IPS-18c (cell line): Measurements from ENCODE around the gene UHRF1.
A peak's percentile ranks its signal among the peaks of the same experiment; 100 is the strongest.
"Not testable (repeated sequence)": the region's sequence is repeated elsewhere in the genome, so short reads cannot be mapped to it uniquely, and the experiment has no call there.

Experiments used
- H3K4me3 ChIP-seq: 2 replicates; pipeline ENCODE4 v1.7.0; 2013; ENCODE audit warnings: low read depth, mild to moderate bottlenecking, low read length, moderate library complexity; ENCODE audit not compliant: insufficient read depth
- H3K9me3 ChIP-seq: one replicate; pipeline ENCODE4 v1.6.1; 2013; ENCODE audit warnings: mild to moderate bottlenecking, low read length, moderate library complexity; ENCODE audit not compliant: control insufficient read depth, insufficient read depth

UHRF1 gene

DNA sequence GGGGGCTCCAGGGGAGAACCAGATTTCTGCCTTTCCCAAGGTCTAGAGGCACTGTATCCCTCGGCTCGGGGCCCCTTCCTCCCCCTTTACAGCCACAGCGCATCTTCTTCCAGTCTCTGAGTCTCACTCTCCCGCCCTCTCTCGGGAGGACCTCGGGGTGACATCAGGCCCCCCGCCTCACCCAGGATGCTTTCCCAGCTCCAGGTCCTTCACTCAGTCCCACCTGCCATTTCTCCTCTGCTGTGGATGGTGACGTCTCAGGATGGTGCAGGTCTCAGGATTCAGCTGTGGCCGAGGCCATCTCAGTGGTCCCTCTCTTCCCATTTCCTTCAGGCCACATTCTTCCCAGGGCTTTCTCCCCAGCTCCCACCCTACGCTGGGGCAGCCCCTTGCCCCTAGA is 46.0 kb downstream of the UHRF1 start:
- Histone ChIP-seq H3K9me3 (no peaks in the 10 kb centered on the region), H3K4me3 (no peak overlapping the region)

- no peak overlapping the region for H3K4me3 ChIP-seq
- no peaks in the 10 kb centered on the region for H3K9me3 ChIP-seq
Observed at GRCh38 chr19:4957981-4958380, 48.7 kb downstream of the UHRF1 start.

DNA sequence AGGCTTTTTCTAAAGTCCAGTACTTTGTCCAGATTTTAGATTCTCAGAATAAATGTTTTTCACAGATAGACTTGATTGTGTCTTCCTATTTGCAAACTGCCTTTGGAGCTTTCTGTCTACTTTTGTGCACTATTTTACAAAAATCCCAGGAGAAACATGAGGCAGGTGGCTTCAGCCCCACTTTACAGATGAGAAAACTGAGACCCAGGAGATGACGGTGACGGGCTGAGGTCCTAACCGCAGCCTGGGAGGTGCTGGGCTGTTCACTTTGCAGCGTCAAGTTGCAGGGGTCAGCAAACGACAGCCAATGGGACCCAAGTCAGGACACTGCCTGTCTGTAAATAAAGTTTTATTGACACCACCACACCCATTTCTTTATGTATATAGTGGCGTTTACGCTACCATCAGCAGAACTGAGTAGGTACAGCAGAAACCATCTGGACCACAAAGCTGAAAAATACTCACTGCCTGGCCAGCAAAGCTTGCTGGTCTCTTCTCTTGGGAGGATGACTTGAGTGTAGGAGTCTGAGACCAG is 52.9 kb downstream of the UHRF1 start:
- Histone ChIP-seq H3K4me3 (no peak overlapping the region), H3K9me3 (no peaks in the 10 kb centered on the region)

- H3K9me3 ChIP-seq, result no peaks in the 10 kb centered on the region
- no peak overlapping the region for H3K4me3 ChIP-seq
Observed at GRCh38 chr19:4965061-4965460, 55.8 kb downstream of the UHRF1 start.

GRCh38 chr19:4966591-4966990 is 57.3 kb downstream of the UHRF1 start:
- Histone ChIP-seq H3K9me3 (no peaks in the 10 kb centered on the region), H3K4me3 (no peak overlapping the region)

DNA sequence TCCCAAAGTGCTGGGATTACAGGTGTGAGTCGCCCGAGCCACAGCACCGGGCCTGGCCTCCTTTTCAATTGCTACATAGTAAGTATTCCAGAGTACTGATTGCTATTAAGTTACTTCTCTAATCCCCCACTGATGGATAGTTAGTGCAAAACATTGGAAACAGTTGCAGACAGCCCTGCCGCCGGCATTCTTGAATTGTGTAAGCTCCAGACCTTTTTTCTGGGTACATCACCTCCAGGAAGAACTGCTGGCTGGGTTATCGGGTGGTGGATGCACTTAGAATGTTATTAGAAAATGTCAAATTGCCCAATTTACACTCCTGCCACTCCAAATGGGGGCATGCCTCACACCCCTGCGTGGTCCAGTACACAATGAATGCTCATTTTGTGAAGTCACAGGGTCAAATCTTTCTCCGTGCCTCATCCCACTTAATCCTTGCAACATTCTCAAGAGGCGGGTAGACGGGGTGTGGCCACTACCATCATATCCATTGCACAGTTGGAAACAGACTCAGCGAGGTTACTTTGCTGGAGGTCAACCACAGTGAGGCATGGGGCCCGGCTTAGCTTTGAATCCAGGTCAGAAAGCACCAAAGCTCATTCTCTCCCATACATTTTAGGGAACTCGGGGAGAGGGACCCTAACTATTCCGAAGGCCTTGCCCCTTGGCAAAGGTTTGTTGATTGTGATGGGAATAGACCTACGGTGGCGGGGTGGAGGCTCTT is 58.6 kb downstream of the UHRF1 start:
- Histone ChIP-seq H3K9me3 (no peaks in the 10 kb centered on the region), H3K4me3 (peak overlapping the region; percentile 5; the same call in 1 of the 2 replicates)

- no peaks in the 10 kb centered on the region for H3K9me3 ChIP-seq
- H3K4me3 ChIP-seq, result peak within 1 kb of the TSS; percentile 64
Observed at GRCh38 chr19:4968462-4969291, 59.4 kb downstream of the UHRF1 start, which contains the start of gene KDM4B. Gene KDM4B (plus strand): TSS chr19:4969113. CDS start chr19:5032891, 63,778 bp downstream.

GRCh38 chr19:4969292-4969771 is 60.0 kb downstream of the UHRF1 start:
- peak overlapping the region; percentile 64 for H3K4me3 ChIP-seq
- H3K9me3 ChIP-seq, result no peaks in the 10 kb centered on the region

- Histone ChIP-seq H3K9me3 (no peaks in the 10 kb centered on the region), H3K4me3 (peak overlapping the region; percentile 64)
Observed at GRCh38 chr19:4969772-4970531, 60.7 kb downstream of the UHRF1 start.

GRCh38 chr19:4970558-4971423 is 61.5 kb downstream of the UHRF1 start:
- Histone ChIP-seq H3K9me3 (no peaks in the 10 kb centered on the region), H3K4me3 (peak overlapping the region; percentile 64)

- H3K4me3 ChIP-seq, result peak overlapping the region; percentile 64
- no peaks in the 10 kb centered on the region for H3K9me3 ChIP-seq
Observed at GRCh38 chr19:4971424-4971793, 62.1 kb downstream of the UHRF1 start.

DNA sequence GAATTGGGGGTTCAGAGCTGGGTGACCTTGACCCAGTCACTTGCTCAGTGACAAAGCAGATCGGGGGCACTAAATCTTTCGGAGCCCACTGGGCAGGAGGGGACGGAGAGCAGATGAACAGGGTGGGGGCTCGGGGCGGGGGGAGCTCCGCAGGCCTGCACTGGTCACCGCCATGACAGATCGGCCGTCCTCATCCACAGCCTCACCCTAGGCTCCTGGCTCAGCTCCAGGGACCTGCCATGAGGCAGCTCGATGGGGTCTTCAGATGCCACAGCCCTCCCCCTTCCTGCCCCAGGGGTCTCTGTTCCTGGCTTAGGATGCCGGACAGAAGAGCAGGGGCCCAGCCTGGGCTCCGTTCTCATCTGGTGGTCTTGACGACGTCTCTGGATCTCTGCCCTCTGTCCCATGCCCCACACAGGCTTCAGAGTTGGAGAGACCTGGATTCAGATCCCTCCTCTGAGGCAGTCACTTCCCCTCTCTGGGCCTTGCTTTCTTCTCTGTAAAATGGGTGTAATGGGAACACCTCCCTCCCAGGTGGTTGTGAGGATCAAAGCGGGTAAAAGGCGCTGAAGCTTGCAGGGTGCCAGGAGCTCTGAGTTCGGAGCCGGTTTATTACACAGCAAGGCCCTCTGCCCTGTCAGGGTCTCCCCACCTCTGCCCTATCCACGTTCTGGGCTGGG is 62.7 kb downstream of the UHRF1 start:
- Histone ChIP-seq H3K9me3 (no peaks in the 10 kb centered on the region), H3K4me3 (peak overlapping the region; percentile 64; the same call in 1 of the 2 replicates)

GRCh38 chr19:4972509-4973230 is 63.4 kb downstream of the UHRF1 start:
- H3K9me3 ChIP-seq, result no peaks in the 10 kb centered on the region
- no peak overlapping the region for H3K4me3 ChIP-seq

DNA sequence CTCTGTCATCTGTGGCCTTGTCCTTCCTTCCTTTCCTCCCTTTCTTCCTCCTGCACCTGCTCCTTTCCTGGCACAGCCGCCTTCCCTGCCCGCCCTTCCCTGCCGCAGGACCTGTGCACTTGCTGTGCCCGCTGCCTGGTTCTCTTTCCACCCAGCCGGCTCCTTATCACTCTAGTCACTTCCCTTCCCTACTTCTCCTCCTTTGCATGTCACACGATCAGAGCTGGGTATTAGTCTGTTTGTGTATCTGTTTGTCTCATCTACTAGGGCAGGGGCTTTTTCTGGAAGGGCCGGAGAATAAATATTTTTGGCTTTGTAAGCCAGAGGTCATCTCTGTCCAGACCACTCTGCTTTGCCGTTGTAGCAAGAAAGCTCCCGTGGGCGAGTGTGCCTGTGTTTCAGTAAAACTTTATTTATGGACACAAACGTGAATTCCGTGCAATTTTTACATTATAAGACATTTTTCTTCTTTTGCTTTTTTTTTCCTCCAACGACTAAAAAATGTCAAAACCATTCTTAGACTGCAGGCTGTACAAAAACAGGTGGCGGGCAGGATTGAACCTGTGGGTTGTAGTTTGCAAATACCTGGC is 65.7 kb downstream of the UHRF1 start:
- Histone ChIP-seq H3K4me3 (no peak overlapping the region), H3K9me3 (no peaks in the 10 kb centered on the region)

DNA sequence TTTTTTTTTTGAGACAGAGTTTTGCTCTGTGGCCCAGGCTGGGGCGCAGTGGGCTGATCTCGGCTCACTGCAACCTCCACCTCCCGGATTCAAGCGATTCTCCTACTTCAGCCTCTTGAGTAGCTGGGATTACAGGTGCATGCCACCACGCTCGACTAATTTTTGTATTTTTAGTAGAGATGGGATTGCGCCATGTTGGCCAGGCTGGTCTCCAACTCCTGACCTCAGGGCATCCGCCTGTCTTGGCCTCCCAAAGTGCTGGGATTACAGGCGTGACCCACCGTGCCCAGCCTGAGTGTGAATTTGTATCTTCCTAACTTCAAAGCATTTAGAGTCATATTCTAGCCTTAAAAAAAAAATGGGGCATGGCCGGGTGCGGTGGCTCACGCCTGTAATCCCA is 66.3 kb downstream of the UHRF1 start:
- not testable (repeated sequence) for H3K4me3 ChIP-seq, H3K9me3 ChIP-seq
